ENCODE results near the gene PPARD. TPM values are rescaled to one million over a fixed set of nuclear protein-coding genes. Genes with fewer than 3 reads are reported as not detected.

The PPARD gene
- total RNA-seq, 2 donors from 2014 or later = 21.0 to 27.9 TPM

- Mint-ChIP-seq H3K36me3 (ENCODE audit: low read depth) (peaks cover 56% of the 10 kb centered on the region), H3K27me3 (no peaks in the 10 kb centered on the region), H3K9me3 (no peaks in the 10 kb centered on the region), H3K4me3 (peak overlapping the region; percentile 46), H3K4me1 (peaks cover 35% of the 10 kb centered on the region), H3K27ac (peak overlapping the region; percentile 87)
- peak; percentile 38 for ATAC-seq (replicated peaks)
Measured at GRCh38 chr6:35411066-35411465, 68.7 kb downstream of the PPARD start.

DNA sequence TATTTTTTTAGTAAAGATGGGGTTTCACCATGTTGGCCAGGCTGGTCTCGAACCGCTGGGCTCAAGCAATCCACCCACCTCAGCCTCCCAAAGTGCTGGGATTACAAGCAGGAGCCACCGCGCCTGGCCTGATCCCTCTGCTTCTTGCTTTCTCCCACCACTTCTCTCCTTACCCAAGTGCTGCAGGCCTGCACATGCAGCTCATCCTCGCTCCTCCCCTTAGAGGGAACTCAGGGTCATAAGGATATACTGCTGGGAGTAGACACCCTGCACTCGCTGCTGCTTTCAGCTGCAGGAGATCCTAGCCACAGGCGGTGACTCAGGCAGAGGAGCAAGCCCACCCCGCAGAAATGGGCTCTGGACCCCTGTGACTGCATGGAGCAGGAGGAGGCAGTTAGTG is 69.7 kb downstream of the PPARD start:
- Mint-ChIP-seq H3K9me3 (no peaks in the 10 kb centered on the region), H3K4me1 (peaks cover 31% of the 10 kb centered on the region), H3K27ac (no peak overlapping the region), H3K27me3 (no peaks in the 10 kb centered on the region), H3K36me3 (ENCODE audit: low read depth) (peaks cover 64% of the 10 kb centered on the region), H3K4me3 (no peak overlapping the region)
- ATAC-seq (replicated peaks) = no peak

GRCh38 chr6:35413911-35414310 is 71.6 kb downstream of the PPARD start:
- H3K27me3 Mint-ChIP-seq = no peaks in the 10 kb centered on the region
- no peak for ATAC-seq (replicated peaks)
- no peak overlapping the region for H3K27ac Mint-ChIP-seq
- H3K4me3 Mint-ChIP-seq = no peak overlapping the region
- peaks cover 78% of the 10 kb centered on the region for H3K36me3 Mint-ChIP-seq (ENCODE audit: low read depth)
- H3K9me3 Mint-ChIP-seq = no peaks in the 10 kb centered on the region
- H3K4me1 Mint-ChIP-seq = peaks cover 27% of the 10 kb centered on the region

- Mint-ChIP-seq H3K27me3 (no peaks in the 10 kb centered on the region), H3K9me3 (no peaks in the 10 kb centered on the region), H3K4me3 (no peak overlapping the region), H3K4me1 (peaks cover 21% of the 10 kb centered on the region), H3K27ac (peak overlapping the region; percentile 1), H3K36me3 (ENCODE audit: low read depth) (peaks cover 74% of the 10 kb centered on the region)
- peak; percentile 69 for ATAC-seq (replicated peaks)
Measured at GRCh38 chr6:35415065-35415891, 72.9 kb downstream of the PPARD start.

DNA sequence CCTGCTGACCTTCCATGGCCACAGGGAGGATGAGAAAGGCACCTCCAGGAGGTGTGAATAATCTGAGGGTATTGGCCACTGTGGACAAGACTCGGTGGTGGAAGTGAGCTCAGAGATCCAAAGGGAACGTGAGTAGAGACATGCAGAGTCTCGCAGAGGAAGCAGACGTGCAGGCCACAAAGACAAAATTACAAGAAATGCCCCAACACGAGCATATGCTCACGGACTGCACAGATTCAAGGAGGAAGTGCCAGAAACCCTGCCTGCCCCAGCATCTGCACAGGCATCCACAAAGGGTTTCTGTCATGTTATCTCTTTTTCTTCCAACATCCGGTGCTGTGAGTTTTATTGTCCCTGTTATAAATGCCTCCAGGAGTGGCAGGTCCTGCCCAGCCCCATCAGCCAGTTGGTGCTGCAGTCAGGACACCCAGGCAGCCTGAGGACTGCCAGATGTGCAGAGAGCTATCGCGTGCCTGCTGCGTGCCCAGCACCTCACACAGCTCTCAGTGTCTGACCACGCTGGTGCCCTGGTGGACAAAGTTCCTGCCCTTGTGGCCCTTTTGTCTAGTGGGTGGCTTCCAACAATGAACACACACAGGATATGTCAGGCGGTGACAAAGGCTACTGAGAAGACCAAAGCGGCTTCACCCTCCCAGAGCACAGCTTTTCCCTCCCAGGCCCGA is 75.8 kb downstream of the PPARD start:
- H3K9me3 Mint-ChIP-seq = no peaks in the 10 kb centered on the region
- H3K36me3 Mint-ChIP-seq (ENCODE audit: low read depth) = peaks cover 70% of the 10 kb centered on the region
- no peaks in the 10 kb centered on the region for H3K27me3 Mint-ChIP-seq
- peak; percentile 31 for ATAC-seq (replicated peaks)
- H3K4me3 Mint-ChIP-seq = peak overlapping the region; percentile 10
- peak overlapping the region; percentile 62 for H3K27ac Mint-ChIP-seq
- peaks cover 12% of the 10 kb centered on the region for H3K4me1 Mint-ChIP-seq

GRCh38 chr6:35419417-35419816 is 77.1 kb downstream of the PPARD start:
- Mint-ChIP-seq H3K27ac (peak overlapping the region; percentile 62), H3K4me1 (peaks cover 11% of the 10 kb centered on the region), H3K27me3 (no peaks in the 10 kb centered on the region), H3K9me3 (no peaks in the 10 kb centered on the region), H3K4me3 (no peak overlapping the region), H3K36me3 (ENCODE audit: low read depth) (peaks cover 71% of the 10 kb centered on the region)
- no peak for ATAC-seq (replicated peaks)

DNA sequence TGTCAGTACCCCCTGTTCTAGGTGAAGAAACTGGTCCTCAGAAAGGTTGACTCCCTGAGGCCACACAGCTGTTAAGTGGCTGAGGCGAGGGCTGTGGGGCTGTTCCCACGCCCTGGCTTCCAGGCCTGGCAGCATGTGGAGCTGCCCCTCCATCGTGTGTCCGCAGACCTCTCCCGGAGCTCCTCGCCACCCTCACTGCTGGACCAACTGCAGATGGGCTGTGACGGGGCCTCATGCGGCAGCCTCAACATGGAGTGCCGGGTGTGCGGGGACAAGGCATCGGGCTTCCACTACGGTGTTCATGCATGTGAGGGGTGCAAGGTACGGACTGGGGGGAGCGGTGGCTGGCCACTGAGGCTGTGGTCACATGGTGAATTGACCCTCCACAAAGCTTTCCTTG is 77.6 kb downstream of the PPARD start:
- Mint-ChIP-seq H3K27ac (no peak overlapping the region), H3K27me3 (no peaks in the 10 kb centered on the region), H3K9me3 (no peaks in the 10 kb centered on the region), H3K4me1 (peaks cover 6% of the 10 kb centered on the region), H3K4me3 (no peak overlapping the region), H3K36me3 (ENCODE audit: low read depth) (peaks cover 75% of the 10 kb centered on the region)
- ATAC-seq (replicated peaks) = no peak

DNA sequence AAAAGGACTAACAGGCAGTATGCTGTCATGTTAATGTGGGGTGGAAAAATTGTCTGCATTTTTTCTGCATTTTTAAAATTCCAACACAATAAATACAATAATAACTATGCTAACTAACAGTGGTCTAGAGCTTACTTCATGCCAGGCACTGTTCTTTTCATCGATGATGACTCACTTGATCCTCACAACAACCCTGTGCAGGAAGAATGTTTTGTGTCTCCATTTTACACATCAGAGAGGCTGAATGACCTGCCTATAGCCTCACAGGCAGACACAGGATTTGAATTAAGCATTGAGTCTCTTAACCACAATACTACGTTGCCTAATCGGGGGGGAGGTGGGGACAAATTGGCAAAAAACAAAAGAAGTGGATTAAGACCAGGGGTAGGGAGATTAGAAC is 82.9 kb downstream of the PPARD start:
- H3K36me3 Mint-ChIP-seq (ENCODE audit: low read depth) = peaks cover 69% of the 10 kb centered on the region
- no peaks in the 10 kb centered on the region for H3K27me3 Mint-ChIP-seq
- no peak for ATAC-seq (replicated peaks)
- no peak overlapping the region for H3K27ac Mint-ChIP-seq
- peaks cover 4% of the 10 kb centered on the region for H3K9me3 Mint-ChIP-seq
- no peak overlapping the region for H3K4me3 Mint-ChIP-seq
- no peaks in the 10 kb centered on the region for H3K4me1 Mint-ChIP-seq

GRCh38 chr6:35426074-35426473 is 83.7 kb downstream of the PPARD start:
- Mint-ChIP-seq H3K4me3 (no peak overlapping the region), H3K27me3 (no peaks in the 10 kb centered on the region), H3K27ac (peak overlapping the region; percentile 24), H3K9me3 (peaks cover 4% of the 10 kb centered on the region), H3K36me3 (ENCODE audit: low read depth) (peaks cover 63% of the 10 kb centered on the region), H3K4me1 (no peaks in the 10 kb centered on the region)
- no peak for ATAC-seq (replicated peaks)

GRCh38 chr6:35427435-35427834 is 85.1 kb downstream of the PPARD start:
- Mint-ChIP-seq H3K27ac (no peak overlapping the region), H3K4me3 (no peak overlapping the region), H3K9me3 (peaks cover 4% of the 10 kb centered on the region), H3K36me3 (ENCODE audit: low read depth) (peaks cover 50% of the 10 kb centered on the region), H3K4me1 (no peaks in the 10 kb centered on the region), H3K27me3 (no peaks in the 10 kb centered on the region)
- ATAC-seq (replicated peaks) = no peak

DNA sequence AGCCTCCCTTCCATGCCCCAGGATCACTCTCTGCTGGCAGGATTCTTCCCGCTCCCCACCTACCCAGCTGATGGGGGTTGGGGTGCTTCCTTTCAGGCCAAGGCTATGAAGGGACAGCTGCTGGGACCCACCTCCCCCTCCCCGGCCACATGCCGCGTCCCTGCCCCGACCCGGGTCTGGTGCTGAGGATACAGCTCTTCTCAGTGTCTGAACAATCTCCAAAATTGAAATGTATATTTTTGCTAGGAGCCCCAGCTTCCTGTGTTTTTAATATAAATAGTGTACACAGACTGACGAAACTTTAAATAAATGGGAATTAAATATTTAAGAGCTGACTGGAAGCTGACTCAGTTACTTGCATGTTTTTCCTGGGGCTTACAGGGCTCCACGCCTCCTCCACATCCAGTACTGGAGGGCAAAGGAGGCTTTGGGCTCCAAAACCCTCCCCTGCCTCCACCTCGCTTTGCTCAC is 85.5 kb downstream of the PPARD start:
- H3K9me3 Mint-ChIP-seq = peaks cover 4% of the 10 kb centered on the region

GRCh38 chr6:35428421-35429149 is 86.2 kb downstream of the PPARD start:
- Mint-ChIP-seq H3K27ac (no peak overlapping the region), H3K36me3 (ENCODE audit: low read depth) (peaks cover 41% of the 10 kb centered on the region), H3K27me3 (no peaks in the 10 kb centered on the region), H3K9me3 (peaks cover 4% of the 10 kb centered on the region), H3K4me3 (no peak overlapping the region), H3K4me1 (no peaks in the 10 kb centered on the region)
- no peak for ATAC-seq (replicated peaks)

More for the DNA sequence above, 85.5 kb downstream of the PPARD start:
- Mint-ChIP-seq H3K4me3 (no peak overlapping the region), H3K36me3 (ENCODE audit: low read depth) (peaks cover 46% of the 10 kb centered on the region), H3K27me3 (no peaks in the 10 kb centered on the region), H3K4me1 (no peaks in the 10 kb centered on the region), H3K27ac (no peak overlapping the region)
- ATAC-seq (replicated peaks) = no peak

DNA sequence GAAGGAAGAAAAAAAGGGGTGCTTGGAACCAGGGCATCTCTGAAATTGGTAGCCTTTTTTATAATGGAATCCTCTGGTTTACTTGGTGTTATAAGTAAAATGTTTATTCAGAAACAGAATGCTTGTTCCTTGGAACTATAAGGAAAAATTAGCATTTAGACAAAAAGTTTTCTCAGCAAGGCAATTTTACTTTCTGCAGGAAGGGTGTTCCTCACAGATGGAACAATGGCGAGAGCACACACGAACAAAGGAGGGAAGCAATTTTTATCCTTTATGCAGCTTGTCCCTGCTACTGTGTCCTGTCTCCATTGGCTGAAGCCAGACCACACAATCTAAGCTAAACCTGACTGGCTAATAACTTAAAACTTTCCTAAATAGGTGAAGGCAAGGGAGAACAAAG is 87.1 kb downstream of the PPARD start:
- H3K4me1 Mint-ChIP-seq = no peaks in the 10 kb centered on the region
- peaks cover 32% of the 10 kb centered on the region for H3K36me3 Mint-ChIP-seq (ENCODE audit: low read depth)
- no peak overlapping the region for H3K27ac Mint-ChIP-seq
- no peak for ATAC-seq (replicated peaks)
- no peaks in the 10 kb centered on the region for H3K27me3 Mint-ChIP-seq
- peaks cover 4% of the 10 kb centered on the region for H3K9me3 Mint-ChIP-seq
- H3K4me3 Mint-ChIP-seq = no peak overlapping the region

DNA sequence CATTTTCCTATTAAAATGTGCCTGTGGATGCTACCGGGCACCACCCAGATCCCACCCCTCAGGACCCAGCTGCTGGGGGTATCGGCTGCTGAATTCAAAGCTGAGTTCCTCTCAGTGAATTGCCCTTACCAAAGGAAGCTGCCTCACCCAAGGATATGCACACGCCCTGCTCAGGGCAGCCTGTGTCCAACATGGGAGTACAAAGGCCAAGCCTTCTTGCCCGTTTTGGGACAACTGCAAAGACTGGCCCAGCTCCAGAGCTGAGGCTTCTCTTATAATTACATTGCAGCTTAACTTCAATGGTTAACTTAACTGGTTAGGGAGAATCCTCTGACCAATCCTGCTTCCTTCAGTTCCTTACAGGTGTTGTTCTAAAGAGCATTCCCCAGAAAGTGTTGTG is 89.9 kb downstream of the PPARD start:
- no peak for ATAC-seq (replicated peaks)
- Mint-ChIP-seq H3K9me3 (peaks cover 4% of the 10 kb centered on the region), H3K4me1 (no peaks in the 10 kb centered on the region), H3K27me3 (no peaks in the 10 kb centered on the region), H3K36me3 (ENCODE audit: low read depth) (peaks cover 9% of the 10 kb centered on the region), H3K27ac (no peak overlapping the region), H3K4me3 (no peak overlapping the region)
